AG04450 (cell line): ENCODE measurements around the gene SPRED2. TPM values are rescaled to one million over a fixed set of nuclear protein-coding genes. Genes with fewer than 3 reads are reported as not detected.

Source experiments
- CTCF ChIA-PET: fragments of 300-600, 350-600 bp; formaldehyde crosslinking; extraction: SDS; loops from one replicate; lab custom pipeline; 2022; ENCODE audit warnings: antibody characterized with exemption, inconsistent platforms; lab: Charles Lee
- POLR2A ChIA-PET: fragments of 350-600 bp; formaldehyde crosslinking; extraction: SDS; loops from one replicate; lab custom pipeline; 2021; ENCODE audit warnings: antibody characterized with exemption, inconsistent platforms; lab: Yijun Ruan, JAX
- DNase-seq: peaks from one replicate; pipeline ENCODE4 v3.0.0-alpha.2; 2011; ENCODE audit warnings: low read depth, low spot score
- H3K27ac ChIP-seq: one replicate; pipeline ENCODE4 v1.5.1; 2012; ENCODE audit warnings: low read depth, low read length, control low read depth
- H3K27me3 ChIP-seq: one replicate; pipeline ENCODE4 v1.6.0; 2012; ENCODE audit warnings: low read length; ENCODE audit not compliant: control insufficient read depth, insufficient read depth
- H3K4me3 ChIP-seq: 2 replicates; pipeline ENCODE4 v1.5.1; 2011; ENCODE audit warnings: mild to moderate bottlenecking, low read depth, low read length, control low read depth
- H3K9me3 ChIP-seq: 2 replicates; pipeline ENCODE4 v1.5.1; 2012; ENCODE audit warnings: low read length; ENCODE audit not compliant: control insufficient read depth, insufficient read depth
- polyA plus RNA-seq: library from polyadenylated mRNA; depleted of rRNA; stranded (reverse); fragments of >200 nt; gene quantifications from 2 replicates; pipeline ENCODE4 v1.2.3, GENCODE V29; 2011
- TF ChIP-seq, protein P1 (sequence below): IDR thresholded peaks from 2 replicates; pipeline ENCODE4 v1.5.1; 2011; ENCODE audit warnings: low read depth, low read length, control low read depth, inconsistent platforms

SPRED2 gene
- polyA plus RNA-seq, 1 experiment, result 18.6 TPM

DNA sequence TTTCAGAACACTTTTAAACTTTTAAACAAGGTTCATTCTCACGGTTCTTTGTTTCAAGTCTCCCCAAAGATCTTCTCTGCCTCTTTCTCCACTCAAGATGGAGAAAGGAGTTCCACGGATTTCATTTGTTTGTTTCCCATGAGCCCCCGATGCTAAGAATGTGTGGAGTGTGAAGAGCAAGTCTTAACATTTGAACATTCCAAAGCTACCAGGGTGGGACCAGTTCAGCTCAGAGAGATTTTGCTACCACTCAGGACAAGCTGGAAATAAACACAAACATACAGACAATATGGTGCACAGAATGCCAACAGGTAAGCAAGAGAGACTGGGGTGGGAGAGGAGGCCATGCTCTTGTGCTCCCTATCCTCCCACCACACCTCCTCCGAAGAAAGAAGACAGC lies 56.7 kb downstream of the SPRED2 start:
- Histone ChIP-seq H3K27ac (no peak overlapping the region), H3K4me3 (no peak overlapping the region), H3K9me3 (no peaks in the 10 kb centered on the region), H3K27me3 (no peaks in the 10 kb centered on the region)
- ChIA-PET CTCF (no interaction called here), POLR2A (no interaction called here)
- TF ChIP-seq, protein P1, sequence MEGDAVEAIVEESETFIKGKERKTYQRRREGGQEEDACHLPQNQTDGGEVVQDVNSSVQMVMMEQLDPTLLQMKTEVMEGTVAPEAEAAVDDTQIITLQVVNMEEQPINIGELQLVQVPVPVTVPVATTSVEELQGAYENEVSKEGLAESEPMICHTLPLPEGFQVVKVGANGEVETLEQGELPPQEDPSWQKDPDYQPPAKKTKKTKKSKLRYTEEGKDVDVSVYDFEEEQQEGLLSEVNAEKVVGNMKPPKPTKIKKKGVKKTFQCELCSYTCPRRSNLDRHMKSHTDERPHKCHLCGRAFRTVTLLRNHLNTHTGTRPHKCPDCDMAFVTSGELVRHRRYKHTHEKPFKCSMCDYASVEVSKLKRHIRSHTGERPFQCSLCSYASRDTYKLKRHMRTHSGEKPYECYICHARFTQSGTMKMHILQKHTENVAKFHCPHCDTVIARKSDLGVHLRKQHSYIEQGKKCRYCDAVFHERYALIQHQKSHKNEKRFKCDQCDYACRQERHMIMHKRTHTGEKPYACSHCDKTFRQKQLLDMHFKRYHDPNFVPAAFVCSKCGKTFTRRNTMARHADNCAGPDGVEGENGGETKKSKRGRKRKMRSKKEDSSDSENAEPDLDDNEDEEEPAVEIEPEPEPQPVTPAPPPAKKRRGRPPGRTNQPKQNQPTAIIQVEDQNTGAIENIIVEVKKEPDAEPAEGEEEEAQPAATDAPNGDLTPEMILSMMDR, result no peak
- DNase-seq, result no peak

DNA sequence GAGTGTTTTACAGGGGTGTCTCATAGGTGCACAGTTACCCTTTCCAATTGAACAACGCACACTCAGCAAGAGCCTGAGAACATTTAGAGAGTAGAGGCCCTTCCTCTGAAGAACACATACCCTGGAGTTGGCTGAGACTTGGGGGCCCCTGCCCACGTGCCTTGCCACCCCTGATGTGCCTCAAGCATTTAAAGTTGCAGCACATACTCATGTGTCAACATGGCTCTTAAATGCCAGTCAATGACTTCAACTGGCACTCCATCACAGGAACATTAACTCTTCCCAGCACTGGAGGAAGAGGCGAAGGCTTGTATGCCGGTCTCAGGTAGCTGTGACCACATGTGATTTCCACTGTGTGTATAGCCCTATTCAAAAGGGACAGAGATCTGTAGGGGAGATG lies 57.4 kb downstream of the SPRED2 start:
- H3K27ac ChIP-seq, result no peak overlapping the region
- POLR2A ChIA-PET, result no interaction called here
- no peaks in the 10 kb centered on the region for H3K9me3 ChIP-seq
- H3K4me3 ChIP-seq, result no peak overlapping the region
- CTCF ChIA-PET, result no interaction called here
- H3K27me3 ChIP-seq, result no peaks in the 10 kb centered on the region
- TF ChIP-seq, protein P1, result no peak
- no peak for DNase-seq

DNA sequence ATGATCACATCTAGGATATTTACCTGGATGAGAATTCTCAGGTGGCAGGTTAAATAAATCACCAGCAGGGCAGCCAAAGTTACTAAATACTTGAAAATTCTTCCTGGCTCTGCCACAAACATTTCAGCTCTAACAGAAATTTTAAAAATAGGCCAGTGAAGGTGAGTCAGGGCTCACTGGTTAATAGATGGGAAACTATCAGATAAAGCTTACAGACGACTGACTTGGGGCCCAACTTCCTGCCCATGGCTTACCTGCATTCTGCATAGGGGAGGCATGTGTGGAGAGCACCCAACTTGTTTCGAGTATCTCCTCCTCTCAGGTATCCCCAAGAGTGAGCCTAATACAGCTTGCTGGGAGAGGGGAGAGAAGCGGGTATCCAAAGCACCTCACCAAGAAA lies 57.8 kb downstream of the SPRED2 start:
- no peak overlapping the region for H3K27ac ChIP-seq
- H3K9me3 ChIP-seq, result no peaks in the 10 kb centered on the region
- ChIA-PET CTCF (no interaction called here), POLR2A (no interaction called here)
- no peaks in the 10 kb centered on the region for H3K27me3 ChIP-seq
- no peak for DNase-seq
- no peak overlapping the region for H3K4me3 ChIP-seq
- TF ChIP-seq, protein P1, result no peak

DNA sequence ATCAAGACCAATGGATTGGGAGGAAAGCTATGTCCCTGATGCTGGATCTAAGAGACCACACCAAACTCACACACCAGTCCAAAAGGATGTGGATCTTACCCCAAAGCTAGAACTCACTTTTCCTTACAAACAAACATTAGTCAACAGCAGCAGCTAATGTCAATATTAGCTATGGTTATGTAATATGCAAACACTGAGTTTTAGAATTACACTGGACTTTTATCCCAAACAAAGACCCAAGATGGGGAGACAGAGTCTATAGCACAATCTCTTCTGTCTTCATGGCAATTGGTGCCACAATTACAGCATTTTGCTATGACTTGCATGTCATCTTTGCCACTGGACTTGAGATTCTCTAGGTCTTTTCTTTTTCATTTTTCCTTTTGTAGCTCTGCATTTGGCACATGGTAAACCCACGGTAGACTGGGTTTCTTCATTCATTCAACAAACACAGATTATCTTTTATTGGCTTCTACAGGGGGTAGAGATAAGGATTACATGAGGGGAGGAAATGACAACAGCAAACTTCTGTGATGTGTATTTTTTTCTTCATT lies 59.0 kb downstream of the SPRED2 start:
- ChIA-PET POLR2A (no interaction called here), CTCF (interaction anchor here (0.9 kb wide), 1 partner anchor 14 kb away, joined by 3 read pairs; no protein-coding TSS in a partner anchor)
- H3K27me3 ChIP-seq, result no peaks in the 10 kb centered on the region
- TF ChIP-seq, protein P1, result no peak
- DNase-seq, result no peak
- no peaks in the 10 kb centered on the region for H3K9me3 ChIP-seq
- no peak overlapping the region for H3K27ac ChIP-seq
- no peak overlapping the region for H3K4me3 ChIP-seq

DNA sequence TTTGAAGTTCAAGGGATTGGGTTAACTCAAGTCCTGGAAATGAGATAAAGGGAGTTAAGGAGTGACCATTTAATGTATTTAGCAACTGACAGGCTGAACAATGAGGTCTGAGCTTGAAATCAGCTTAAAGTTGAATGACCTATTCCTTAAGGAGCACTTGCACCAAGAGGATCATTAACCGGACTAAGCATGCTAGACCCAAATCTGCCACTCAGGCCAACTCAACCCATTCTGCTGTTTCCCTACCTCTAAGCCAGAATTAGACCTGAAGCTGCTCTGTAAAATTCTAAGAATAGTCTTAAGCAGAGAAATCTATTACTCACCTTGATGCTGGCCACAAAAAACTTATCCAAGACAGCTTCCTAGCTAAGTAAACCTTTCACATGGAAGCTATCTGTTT lies 59.8 kb downstream of the SPRED2 start:
- CTCF ChIA-PET, result interaction anchor here (0.8 kb wide), 1 partner anchor 11 kb away, joined by 4 read pairs; no protein-coding TSS in a partner anchor
- no peak for DNase-seq
- no peaks in the 10 kb centered on the region for H3K9me3 ChIP-seq
- no peak overlapping the region for H3K4me3 ChIP-seq
- H3K27me3 ChIP-seq, result no peaks in the 10 kb centered on the region
- no peak overlapping the region for H3K27ac ChIP-seq
- TF ChIP-seq, protein P1, result no peak
- POLR2A ChIA-PET, result no interaction called here
